Stimulated activated CD4-positive, alpha-beta T cell treated with anti-CD3 and anti-CD28 coated beads, Interleukin-15, amount 100 ng/mL, for 48 hours (primary cell): Measurements from ENCODE around the gene MKRN2.

Experiments
- DNase-seq, 2 donors: peaks; one replicate each; pipeline ENCODE4 v3.0.0-alpha.2; 2020; ENCODE audit warnings: low read depth in 2 of 2

Gene MKRN2

GRCh38 chr3:12556314-12556689 lies 585 bp upstream of the MKRN2 start:
- DNase-seq, result no peak

GRCh38 chr3:12557473-12558100 lies 700 bp downstream of the MKRN2 start:
- DNase-seq, result no peak

GRCh38 chr3:12558706-12559105 lies 1.8 kb downstream of the MKRN2 start:
- DNase-seq, result no peak

- DNase-seq, result no peak
These were observed 2.6 kb downstream of the MKRN2 start for GRCh38 chr3:12559520-12559919.

GRCh38 chr3:12560505-12561190 lies 3.8 kb downstream of the MKRN2 start:
- no peak for DNase-seq

GRCh38 chr3:12561397-12561796 lies 4.5 kb downstream of the MKRN2 start:
- DNase-seq, result no peak

GRCh38 chr3:12562451-12562850 lies 5.6 kb downstream of the MKRN2 start:
- DNase-seq, result no peak

- no peak for DNase-seq
These were observed 10.1 kb downstream of the MKRN2 start for GRCh38 chr3:12566976-12567375.

- DNase-seq, result no peak
These were observed 11.9 kb downstream of the MKRN2 start for GRCh38 chr3:12568747-12569146.

- DNase-seq, result no peak
These were observed 12.9 kb downstream of the MKRN2 start for GRCh38 chr3:12569836-12570235.

GRCh38 chr3:12571986-12572385 lies 15.1 kb downstream of the MKRN2 start:
- no peak for DNase-seq

GRCh38 chr3:12574131-12574530 lies 17.2 kb downstream of the MKRN2 start:
- DNase-seq, result no peak

- no peak for DNase-seq
These were observed 17.8 kb downstream of the MKRN2 start for GRCh38 chr3:12574661-12575060.

- no peak for DNase-seq
These were observed 20.5 kb downstream of the MKRN2 start for GRCh38 chr3:12577379-12577778.

GRCh38 chr3:12578742-12579141 lies 21.9 kb downstream of the MKRN2 start:
- no peak for DNase-seq

GRCh38 chr3:12579456-12579855 lies 22.6 kb downstream of the MKRN2 start:
- DNase-seq, result no peak

- DNase-seq, result no peak
These were observed 23.0 kb downstream of the MKRN2 start for GRCh38 chr3:12579905-12580304.

- DNase-seq, result no peak
These were observed 25.8 kb downstream of the MKRN2 start for GRCh38 chr3:12582730-12583129.

GRCh38 chr3:12583280-12583679 lies 26.4 kb downstream of the MKRN2 start:
- no peak for DNase-seq

- DNase-seq, result no peak
These were observed 27.2 kb downstream of the MKRN2 start for GRCh38 chr3:12584083-12584482.

GRCh38 chr3:12585181-12585580 lies 28.3 kb downstream of the MKRN2 start:
- DNase-seq, result no peak

- DNase-seq, result no peak
These were observed 29.1 kb downstream of the MKRN2 start for GRCh38 chr3:12585970-12586369.

GRCh38 chr3:12586403-12586802 lies 29.5 kb downstream of the MKRN2 start:
- DNase-seq, result no peak
